ENCODE results near the gene FSTL5.

Gene FSTL5

GRCh38 chr4:161546902-161547301 lies 616.9 kb downstream of the FSTL5 start:
- DNase-seq (ENCODE audit: low read depth) = no peak
- H3K4me3 ChIP-seq (ENCODE audit: low read length) = no peak overlapping the region
- TF ChIP-seq CTCF (conservative IDR thresholded peaks at IDR 0.05; ENCODE audit: low read depth, low read length) = no peak

GRCh38 chr4:161540265-161540664 lies 623.5 kb downstream of the FSTL5 start:
- no peak for DNase-seq (ENCODE audit: low read depth)
- no peak overlapping the region for H3K4me3 ChIP-seq (ENCODE audit: low read length)

GRCh38 chr4:161538941-161539340 lies 624.9 kb downstream of the FSTL5 start:
- no peak for TF ChIP-seq CTCF (conservative IDR thresholded peaks at IDR 0.05; ENCODE audit: low read depth, low read length)
- DNase-seq (ENCODE audit: low read depth) = no peak
- H3K4me3 ChIP-seq (ENCODE audit: low read length) = no peak overlapping the region

More at GRCh38 chr4:161540265-161540664, 623.5 kb downstream of the FSTL5 start:
- no peak for TF ChIP-seq CTCF (conservative IDR thresholded peaks at IDR 0.05; ENCODE audit: low read depth, low read length)

- H3K4me3 ChIP-seq (ENCODE audit: low read length) = no peak overlapping the region
- DNase-seq (ENCODE audit: low read depth) = no peak
- no peak for TF ChIP-seq CTCF (conservative IDR thresholded peaks at IDR 0.05; ENCODE audit: low read depth, low read length)
Measured at GRCh38 chr4:161530710-161531109, 633.1 kb downstream of the FSTL5 start.

GRCh38 chr4:161525121-161525520 lies 638.7 kb downstream of the FSTL5 start:
- no peak for DNase-seq (ENCODE audit: low read depth)
- H3K4me3 ChIP-seq (ENCODE audit: low read length) = no peak overlapping the region
- no peak for TF ChIP-seq CTCF (conservative IDR thresholded peaks at IDR 0.05; ENCODE audit: low read depth, low read length)

GRCh38 chr4:161522031-161522430 lies 641.8 kb downstream of the FSTL5 start:
- no peak overlapping the region for H3K4me3 ChIP-seq (ENCODE audit: low read length)
- no peak for TF ChIP-seq CTCF (conservative IDR thresholded peaks at IDR 0.05; ENCODE audit: low read depth, low read length)
- DNase-seq (ENCODE audit: low read depth) = no peak

- H3K4me3 ChIP-seq (ENCODE audit: low read length) = no peak overlapping the region
- DNase-seq (ENCODE audit: low read depth) = no peak
- no peak for TF ChIP-seq CTCF (conservative IDR thresholded peaks at IDR 0.05; ENCODE audit: low read depth, low read length)
Measured at GRCh38 chr4:161519611-161520010, 644.2 kb downstream of the FSTL5 start.

Data from retinal pigment epithelial cell (primary cell).